MM.1S (cell line): ENCODE data around the gene GRIK4.

Experiments used
- CTCF ChIP-seq: fragments of 300-600 bp; sonication (generic); IDR thresholded peaks from 2 replicates; pipeline ENCODE4 v1.5.1; 2016; ENCODE audit warnings: antibody characterized with exemption, low read length, mixed read lengths
- EZH2 ChIP-seq: fragments of 300-600 bp; sonication (generic); optimal IDR thresholded peaks from 2 replicates; pipeline ENCODE3; 2017; ENCODE audit warnings: low read depth, mild to moderate bottlenecking, antibody characterized with exemption, low read length, mixed read lengths

GRCh38 chr11:120771551-120772060 lies 260.1 kb downstream of the GRIK4 start:
- TF ChIP-seq CTCF (no peak), EZH2 (no peak)
